Thymus (tissue), 11 donors: Measurements from ENCODE around the gene MB21D2. TPM values are rescaled to one million over a fixed set of nuclear protein-coding genes. Genes with fewer than 3 reads are reported as not detected.

Source experiments
- DNase-seq, 9 donors: peaks; one replicate each; pipeline ENCODE4 v3.0.0-alpha.2; 2013; ENCODE audit warnings: low spot score in 9 of 9, low read depth in 6 of 9, missing footprints in 1 of 9
- H3K27ac ChIP-seq, 2 donors: one replicate each; pipeline ENCODE4 v1.5.1; 2013; ENCODE audit warnings: control low read depth in 1 of 2, low read depth in 1 of 2, low read length in 1 of 2, mild to moderate bottlenecking in 1 of 2, moderate library complexity in 1 of 2
- H3K27me3 ChIP-seq, 2 donors: one replicate each; pipeline ENCODE4 v1.5.1; 2013; ENCODE audit warnings: low read length in 1 of 2; ENCODE audit not compliant: control insufficient read depth in 2 of 2, insufficient read depth in 1 of 2
- H3K36me3 ChIP-seq, 2 donors: one replicate each; pipeline ENCODE4 v1.5.1; 2013; ENCODE audit warnings: low read length in 1 of 2, mild to moderate bottlenecking in 1 of 2, moderate library complexity in 1 of 2; ENCODE audit not compliant: control insufficient read depth in 2 of 2, insufficient read depth in 2 of 2
- H3K4me1 ChIP-seq, 2 donors: one replicate each; pipeline ENCODE4 v1.5.1; 2013; ENCODE audit warnings: low read length in 2 of 2; ENCODE audit not compliant: control insufficient read depth in 2 of 2, insufficient read depth in 2 of 2
- H3K4me3 ChIP-seq, 2 donors: one replicate each; pipeline ENCODE4 v1.5.1; 2013; ENCODE audit warnings: low read length in 2 of 2, control low read depth in 1 of 2, mild to moderate bottlenecking in 1 of 2
- H3K9me3 ChIP-seq, 2 donors: one replicate each; pipeline ENCODE4 v1.5.1; 2013; ENCODE audit warnings: low read length in 1 of 2, mild to moderate bottlenecking in 1 of 2; ENCODE audit not compliant: control insufficient read depth in 2 of 2, insufficient read depth in 1 of 2
- WGBS: extraction: QIAGEN DNeasy Blood & Tissue Kit; methylation state at CpG from one replicate; pipeline ENCODE4 v1.1.7; 2013; 5-methylcytosine and 5-hydroxymethylcytosine counted together
- polyA plus RNA-seq: library from polyadenylated mRNA; stranded (reverse); fragments of 200-250 nt; gene quantifications from one replicate; pipeline ENCODE4 v1.2.3, GENCODE V29; 2013
- total RNA-seq: library from RNA; stranded (reverse); fragments of 120-200 nt; gene quantifications from one replicate; pipeline ENCODE4 v1.2.4, GENCODE V29; 2013
- donor health status: healthy.

The MB21D2 gene
- total and polyA plus RNA-seq, 2 donors = 1.5 to 2.4 TPM

DNA sequence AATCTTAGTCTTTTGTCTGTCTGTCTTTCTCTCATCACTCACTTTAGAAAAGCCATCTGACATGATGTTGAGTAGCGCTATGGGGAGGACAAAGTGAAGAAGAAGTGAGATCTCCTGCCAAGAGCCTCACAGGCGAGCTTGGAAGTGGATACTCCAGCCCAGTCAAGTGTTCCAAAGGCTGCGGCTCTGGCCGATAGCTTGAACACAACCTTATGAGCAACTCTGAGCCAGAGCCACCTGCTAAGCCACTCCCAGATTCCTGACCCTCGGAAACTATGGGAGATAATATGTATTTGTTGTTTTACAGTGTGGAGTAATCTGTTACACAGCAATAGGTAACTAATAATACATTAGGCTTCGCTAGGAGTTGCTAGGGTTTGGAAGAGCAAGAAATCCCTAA lies 76.2 kb downstream of the MB21D2 start:
- H3K27ac ChIP-seq = no peak overlapping the region
- WGBS = 92% methylated on average over 6 of the region's 6 CpGs
- no peak for DNase-seq
- H3K27me3 ChIP-seq = no peaks in the 10 kb centered on the region
- no peaks in the 10 kb centered on the region for H3K4me1 ChIP-seq
- H3K9me3 ChIP-seq = no peaks in the 10 kb centered on the region
- no peak overlapping the region for H3K4me3 ChIP-seq
- H3K36me3 ChIP-seq = no peaks in the 10 kb centered on the region

DNA sequence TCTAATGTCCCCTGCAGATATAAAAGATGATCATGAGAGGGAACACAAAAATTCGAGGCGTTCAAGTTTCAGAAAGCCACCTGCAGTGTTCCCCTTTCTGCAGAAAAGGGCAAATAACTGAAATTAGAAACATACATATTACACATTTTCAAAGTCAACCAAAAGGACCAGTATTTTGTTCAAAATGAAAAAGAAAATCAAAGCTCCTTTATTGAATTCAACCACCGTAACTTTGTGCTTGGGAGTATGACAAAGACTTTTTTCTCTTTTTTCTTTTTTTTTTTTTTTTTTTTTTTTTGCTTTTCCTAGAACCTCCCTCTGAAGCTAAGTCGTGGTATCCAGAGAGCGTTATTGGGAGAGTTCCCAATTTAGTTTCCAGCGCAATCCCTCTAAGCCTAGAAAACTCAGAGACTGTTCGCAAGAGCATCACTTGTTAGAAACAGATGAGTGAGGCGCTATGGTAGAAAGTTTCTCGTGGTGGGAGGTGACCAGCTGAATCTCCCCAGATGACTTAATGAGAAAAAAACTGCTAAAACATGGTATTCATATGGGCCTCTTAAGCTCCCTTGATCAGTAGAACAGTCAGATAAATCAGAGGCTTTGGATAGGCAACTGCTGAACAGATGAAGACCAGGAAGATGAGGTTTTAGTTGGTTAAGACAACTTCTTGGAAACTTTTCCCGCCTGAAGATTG lies 77.4 kb downstream of the MB21D2 start:
- no peak for DNase-seq
- no peak overlapping the region for H3K4me3 ChIP-seq
- H3K9me3 ChIP-seq = no peaks in the 10 kb centered on the region
- no peaks in the 10 kb centered on the region for H3K4me1 ChIP-seq
- no peaks in the 10 kb centered on the region for H3K36me3 ChIP-seq
- H3K27me3 ChIP-seq = no peaks in the 10 kb centered on the region
- 94% methylated on average over 10 of the region's 10 CpGs for WGBS
- H3K27ac ChIP-seq = no peak overlapping the region

DNA sequence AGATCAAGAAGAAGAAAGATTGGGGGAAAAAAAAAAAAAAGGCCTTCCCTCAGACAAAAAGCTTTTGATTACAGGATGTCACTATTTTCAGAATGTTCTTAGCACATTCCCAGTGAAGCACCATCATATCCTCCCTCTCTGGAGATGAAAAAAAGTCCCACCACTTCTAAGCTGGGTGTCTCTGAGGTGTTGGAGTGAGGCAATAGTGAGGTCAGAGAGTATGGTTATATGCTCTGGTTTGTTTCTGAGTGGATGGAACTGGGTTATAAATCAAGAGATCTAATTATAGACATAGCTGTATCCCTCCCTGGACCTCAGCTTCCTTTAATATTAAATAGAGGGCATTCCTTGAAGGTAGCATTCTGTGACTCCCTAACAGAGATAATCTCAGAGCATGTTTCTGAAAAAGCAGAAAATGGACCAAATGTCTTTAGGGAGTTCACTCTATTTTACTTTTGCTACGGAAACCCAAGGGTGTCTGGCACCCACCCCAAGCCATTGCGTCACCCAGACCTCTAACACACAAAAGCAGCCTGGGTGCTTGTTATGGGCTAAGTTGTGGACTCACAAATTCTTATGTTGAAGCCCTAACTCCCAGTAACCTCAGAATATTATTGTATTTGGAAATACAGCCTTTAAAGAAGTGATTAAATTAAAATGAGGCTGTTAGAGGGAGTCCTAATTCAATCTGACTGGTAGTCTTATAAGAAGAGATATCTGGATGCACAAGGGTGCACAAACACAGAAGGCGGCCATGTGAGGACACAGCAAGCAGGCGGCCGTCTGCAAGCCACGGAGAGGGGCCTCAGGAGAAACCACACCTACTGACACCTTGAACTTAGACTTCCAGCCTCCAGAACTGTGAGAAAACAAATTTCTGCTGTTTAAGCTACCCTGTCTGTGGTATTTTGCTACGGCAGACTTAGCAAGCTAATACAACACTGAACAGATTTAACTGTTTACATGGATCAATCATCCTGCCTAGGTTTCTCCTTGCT lies 81.5 kb downstream of the MB21D2 start:
- Histone ChIP-seq H3K4me1 (no peaks in the 10 kb centered on the region), H3K9me3 (no peaks in the 10 kb centered on the region), H3K4me3 (no peak overlapping the region), H3K36me3 (no peaks in the 10 kb centered on the region), H3K27me3 (no peaks in the 10 kb centered on the region), H3K27ac (no peak overlapping the region)
- WGBS = 94% methylated on average over 7 of the region's 7 CpGs
- no peak for DNase-seq

DNA sequence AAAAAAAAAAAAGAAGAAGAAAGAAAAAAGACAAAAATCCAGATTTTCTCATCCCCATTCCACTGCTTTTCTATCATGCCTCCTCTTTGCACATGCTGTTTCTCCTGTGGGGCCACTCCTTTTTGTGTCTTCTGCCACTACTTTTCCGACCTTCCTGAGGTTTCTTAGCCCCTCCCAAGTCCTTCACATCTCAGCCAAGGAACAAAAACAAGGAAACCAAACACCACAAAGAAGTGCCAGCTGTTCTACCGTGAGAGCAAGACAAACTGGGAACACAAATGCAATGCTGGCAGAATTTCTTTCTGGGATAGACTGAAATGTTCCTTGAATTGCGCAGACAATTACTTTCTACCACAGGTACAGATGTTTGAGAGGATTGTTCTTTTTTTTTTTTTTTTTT lies 83.2 kb downstream of the MB21D2 start:
- Histone ChIP-seq H3K27me3 (no peaks in the 10 kb centered on the region), H3K27ac (no peak overlapping the region), H3K4me1 (no peaks in the 10 kb centered on the region), H3K36me3 (no peaks in the 10 kb centered on the region), H3K9me3 (no peaks in the 10 kb centered on the region), H3K4me3 (no peak overlapping the region)
- DNase-seq = no peak
- WGBS = 73% methylated on average over 3 of the region's 3 CpGs

DNA sequence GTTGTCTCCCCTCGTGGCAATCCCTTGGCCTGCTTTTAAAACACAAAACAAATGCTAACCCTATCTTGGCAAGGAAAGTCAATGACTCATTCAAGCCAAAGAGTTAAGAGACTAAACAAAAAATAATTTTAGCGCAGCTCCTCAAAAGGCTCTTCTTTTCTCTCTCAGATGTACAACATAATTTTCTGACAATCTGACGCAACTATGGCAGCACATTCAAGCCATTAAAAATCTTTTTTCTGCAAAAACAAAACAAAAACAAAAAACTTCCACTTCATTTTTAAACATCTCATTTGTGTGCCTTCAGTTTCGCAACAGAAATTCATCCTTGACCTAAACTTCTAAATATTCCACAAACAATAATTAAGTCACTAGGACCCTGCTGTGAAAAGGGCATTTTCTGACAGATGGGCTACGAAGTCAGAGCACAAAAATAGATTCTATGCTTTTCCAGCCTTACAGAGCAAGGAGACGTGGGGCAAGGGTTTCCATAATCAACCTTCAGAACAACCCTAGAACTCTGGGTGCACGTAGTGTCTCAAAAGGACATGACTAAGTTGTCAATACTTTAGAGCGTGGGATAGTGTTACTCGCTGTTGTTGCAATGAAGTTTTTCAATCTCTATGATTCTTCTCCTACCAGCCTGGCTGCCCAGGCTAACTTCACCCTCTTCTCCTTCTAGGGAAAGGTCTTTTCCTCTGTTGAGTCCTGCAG lies 84.3 kb downstream of the MB21D2 start:
- WGBS = 93% methylated on average over 9 of the region's 9 CpGs
- H3K4me1 ChIP-seq = no peaks in the 10 kb centered on the region
- no peak for DNase-seq

DNA sequence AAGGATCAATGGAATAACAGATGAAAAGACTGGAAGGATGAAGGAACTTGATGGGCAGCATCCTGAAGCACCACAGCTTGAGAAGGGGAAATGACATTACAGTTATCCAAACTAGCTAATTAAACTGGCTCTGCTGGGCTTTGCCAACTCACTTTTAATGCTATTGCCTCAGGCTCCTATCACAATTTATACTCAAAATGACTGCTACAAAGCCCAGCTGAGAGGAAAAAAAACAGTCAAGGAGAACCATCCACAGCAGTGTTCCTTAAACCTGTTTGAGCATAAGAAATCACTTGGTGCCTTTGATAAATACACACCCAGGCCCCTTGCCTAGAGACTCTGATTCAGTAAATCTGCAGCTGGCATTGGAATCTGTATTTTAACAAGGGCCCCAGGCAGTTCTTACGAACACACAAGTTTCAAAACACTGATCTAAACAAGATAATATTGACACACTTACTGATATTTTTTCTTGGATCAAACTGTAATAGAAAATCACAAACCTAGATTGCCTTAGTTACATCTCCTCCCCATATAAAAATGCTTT lies 85.8 kb downstream of the MB21D2 start:
- H3K9me3 ChIP-seq = no peaks in the 10 kb centered on the region
- no peaks in the 10 kb centered on the region for H3K4me1 ChIP-seq
- H3K27ac ChIP-seq = no peak overlapping the region
- no peaks in the 10 kb centered on the region for H3K27me3 ChIP-seq
- WGBS = 91% methylated on average over 1 of the region's 1 CpG
- H3K4me3 ChIP-seq = no peak overlapping the region
- no peaks in the 10 kb centered on the region for H3K36me3 ChIP-seq
- no peak for DNase-seq

More for the DNA sequence above, 84.3 kb downstream of the MB21D2 start:
- Histone ChIP-seq H3K27me3 (no peaks in the 10 kb centered on the region), H3K9me3 (no peaks in the 10 kb centered on the region), H3K4me3 (no peak overlapping the region), H3K36me3 (no peaks in the 10 kb centered on the region), H3K27ac (no peak overlapping the region)

DNA sequence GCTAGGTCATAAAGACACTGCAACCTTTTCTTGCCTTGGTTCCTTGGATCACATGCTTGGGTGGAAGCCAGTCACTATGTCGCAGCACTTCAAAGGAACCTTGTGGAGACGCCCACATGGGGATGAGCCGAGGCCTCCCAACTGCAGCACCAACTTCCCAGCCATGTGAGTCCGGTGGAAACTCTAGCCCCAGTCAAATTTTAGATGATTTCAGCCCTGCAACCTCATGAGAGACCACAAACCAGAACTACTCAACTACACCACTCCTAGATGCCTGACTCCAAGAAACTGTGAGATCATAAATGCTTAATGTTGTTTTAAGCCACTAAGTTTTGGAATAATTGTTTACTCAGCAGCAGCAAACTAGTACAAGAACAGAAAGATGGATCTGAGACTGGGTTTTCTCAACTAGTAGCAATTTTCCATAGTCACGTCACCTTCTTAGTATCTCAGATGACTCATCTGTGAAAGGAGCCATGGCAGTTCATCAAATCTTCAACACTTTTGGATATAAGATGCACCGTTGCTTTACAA lies 86.5 kb downstream of the MB21D2 start:
- H3K27ac ChIP-seq = no peak overlapping the region
- DNase-seq = no peak
- 87% methylated on average over 6 of the region's 6 CpGs for WGBS
- no peaks in the 10 kb centered on the region for H3K36me3 ChIP-seq
- H3K4me1 ChIP-seq = no peaks in the 10 kb centered on the region
- H3K9me3 ChIP-seq = no peaks in the 10 kb centered on the region
- no peak overlapping the region for H3K4me3 ChIP-seq
- H3K27me3 ChIP-seq = no peaks in the 10 kb centered on the region

DNA sequence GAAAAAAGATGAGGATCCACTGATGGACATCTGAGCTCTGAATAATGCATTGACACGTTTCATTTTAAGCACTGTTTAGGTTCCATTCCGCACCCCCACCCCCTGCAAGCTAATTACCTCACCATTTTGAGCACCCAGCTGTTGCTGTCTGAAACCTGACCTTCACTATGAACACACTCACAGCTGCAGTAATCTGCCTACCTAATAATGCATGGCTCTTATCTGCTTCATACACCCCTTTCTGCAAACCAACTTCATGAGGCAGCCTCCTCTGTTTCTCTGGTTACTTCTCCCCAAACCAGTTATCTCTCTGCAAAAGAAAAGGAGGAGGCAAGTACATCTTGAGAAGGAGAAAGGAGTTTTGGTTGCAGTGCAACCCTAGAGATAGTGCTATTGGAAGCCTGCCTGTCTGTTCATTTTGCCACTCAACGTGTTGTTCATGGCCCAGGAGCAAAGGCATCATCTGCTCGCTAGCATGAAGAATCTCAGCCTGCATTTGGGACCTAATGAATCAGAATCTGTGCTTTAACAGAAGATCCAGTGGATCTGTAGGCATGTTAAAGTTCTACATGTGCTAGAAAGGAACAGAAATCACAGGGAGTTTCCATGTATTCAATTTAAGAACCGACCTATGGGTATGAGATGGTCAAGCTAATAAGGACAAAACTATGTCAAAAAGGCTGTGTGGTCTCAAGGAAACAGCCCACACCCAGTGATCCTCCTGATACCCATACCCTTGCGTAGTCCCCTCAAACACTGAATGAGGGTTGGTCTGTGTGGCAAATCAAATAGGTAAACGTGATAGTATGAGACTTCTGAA lies 87.2 kb downstream of the MB21D2 start:
- Histone ChIP-seq H3K27me3 (no peaks in the 10 kb centered on the region), H3K4me3 (no peak overlapping the region), H3K36me3 (no peaks in the 10 kb centered on the region), H3K27ac (no peak overlapping the region), H3K9me3 (no peaks in the 10 kb centered on the region), H3K4me1 (no peaks in the 10 kb centered on the region)
- DNase-seq = no peak
- 91% methylated on average over 7 of the region's 7 CpGs for WGBS
